Epithelial cell of prostate (primary cell): ENCODE results near the gene CCR3.

Experiments
- DNase-seq: peaks from one replicate; pipeline ENCODE4 v3.0.0-alpha.2; 2011; ENCODE audit warnings: low read depth, low spot score
- H3K27ac ChIP-seq: fragments of 450-650 bp; 2 replicates; pipeline ENCODE4 v1.5.1; 2017; ENCODE audit warnings: mild to moderate bottlenecking

The CCR3 gene

GRCh38 chr3:46218196-46218709 is 24.0 kb upstream of the CCR3 start:
- no peak for DNase-seq
- no peak overlapping the region for H3K27ac ChIP-seq

GRCh38 chr3:46221391-46221790 is 20.9 kb upstream of the CCR3 start:
- no peak overlapping the region for H3K27ac ChIP-seq
- DNase-seq = no peak

GRCh38 chr3:46221938-46222337 is 20.3 kb upstream of the CCR3 start:
- H3K27ac ChIP-seq = no peak overlapping the region
- no peak for DNase-seq

- H3K27ac ChIP-seq = no peak overlapping the region
- no peak for DNase-seq
These were observed 19.7 kb upstream of the CCR3 start for GRCh38 chr3:46222435-46223161.

- no peak overlapping the region for H3K27ac ChIP-seq
- peak; percentile 37 for DNase-seq
These were observed 13.7 kb upstream of the CCR3 start for GRCh38 chr3:46228260-46229242.

- H3K27ac ChIP-seq = no peak overlapping the region
- no peak for DNase-seq
These were observed 10.9 kb upstream of the CCR3 start for GRCh38 chr3:46231323-46231722.

- H3K27ac ChIP-seq = no peak overlapping the region
These were observed 9.1 kb upstream of the CCR3 start for GRCh38 chr3:46233194-46233593.

GRCh38 chr3:46235425-46235824 is 6.8 kb upstream of the CCR3 start:
- H3K27ac ChIP-seq = no peak overlapping the region

More at GRCh38 chr3:46233194-46233593, 9.1 kb upstream of the CCR3 start:
- no peak for DNase-seq

GRCh38 chr3:46236294-46237054 is 5.8 kb upstream of the CCR3 start:
- no peak for DNase-seq

More at GRCh38 chr3:46235425-46235824, 6.8 kb upstream of the CCR3 start:
- no peak for DNase-seq

GRCh38 chr3:46238386-46238785 is 3.9 kb upstream of the CCR3 start:
- DNase-seq = no peak
- H3K27ac ChIP-seq = no peak overlapping the region

More at GRCh38 chr3:46236294-46237054, 5.8 kb upstream of the CCR3 start:
- no peak overlapping the region for H3K27ac ChIP-seq

GRCh38 chr3:46239301-46239938 is 2.8 kb upstream of the CCR3 start:
- no peak overlapping the region for H3K27ac ChIP-seq
- DNase-seq = peak; percentile 24

- DNase-seq = no peak
- no peak overlapping the region for H3K27ac ChIP-seq
These were observed 2.3 kb upstream of the CCR3 start for GRCh38 chr3:46239952-46240351.

GRCh38 chr3:46243560-46243959 is 1.3 kb downstream of the CCR3 start:
- H3K27ac ChIP-seq = no peak overlapping the region
- DNase-seq = no peak

GRCh38 chr3:46245146-46245545 is 2.9 kb downstream of the CCR3 start:
- DNase-seq = no peak
- H3K27ac ChIP-seq = no peak overlapping the region

GRCh38 chr3:46252980-46253379 is 10.7 kb downstream of the CCR3 start:
- H3K27ac ChIP-seq = no peak overlapping the region
- DNase-seq = no peak

- H3K27ac ChIP-seq = no peak overlapping the region
- no peak for DNase-seq
These were observed 16.3 kb downstream of the CCR3 start for GRCh38 chr3:46258525-46258924.

GRCh38 chr3:46261926-46262594 is 19.8 kb downstream of the CCR3 start:
- H3K27ac ChIP-seq = no peak overlapping the region
- DNase-seq = no peak

GRCh38 chr3:46264002-46264401 is 21.7 kb downstream of the CCR3 start:
- no peak for DNase-seq
- no peak overlapping the region for H3K27ac ChIP-seq

GRCh38 chr3:46266598-46266997 is 24.3 kb downstream of the CCR3 start:
- H3K27ac ChIP-seq = no peak overlapping the region
- DNase-seq = no peak
